ENCODE results near the gene SORCS2.
"Not testable (repeated sequence)": the region's sequence is repeated elsewhere in the genome, so short reads cannot be mapped to it uniquely, and the experiment has no call there.

DNA sequence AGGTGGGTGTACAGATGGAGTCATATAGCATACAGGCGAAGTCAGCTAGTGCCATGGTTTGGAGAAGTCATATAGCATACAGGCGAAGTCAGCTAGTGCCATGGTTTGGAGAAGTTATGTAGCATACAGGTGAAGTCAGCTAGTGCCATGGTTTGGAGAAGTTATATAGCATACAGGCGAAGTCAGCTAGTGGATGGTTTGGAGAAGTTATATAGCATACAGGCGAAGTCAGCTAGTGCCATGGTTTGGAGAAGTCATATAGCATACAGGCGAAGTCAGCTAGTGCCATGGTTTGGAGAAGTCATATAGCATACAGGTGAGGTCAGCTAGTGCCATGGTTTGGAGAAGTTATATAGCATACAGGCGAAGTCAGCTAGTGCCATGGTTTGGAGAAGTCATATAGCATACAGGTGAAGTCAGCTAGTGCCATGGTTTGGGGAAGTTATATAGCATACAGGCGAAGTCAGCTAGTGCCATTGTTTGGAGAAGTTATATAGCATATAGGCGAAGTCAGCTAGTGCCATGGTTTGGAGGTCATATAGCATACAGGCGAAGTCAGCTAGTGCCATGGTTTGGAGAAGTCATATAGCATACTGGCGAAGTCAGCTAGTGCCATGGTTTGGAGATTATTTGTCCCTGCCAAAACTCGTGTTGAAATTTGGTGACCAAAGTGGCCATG is 385.2 kb downstream of the SORCS2 start:
- TF ChIP-seq, protein P1, sequence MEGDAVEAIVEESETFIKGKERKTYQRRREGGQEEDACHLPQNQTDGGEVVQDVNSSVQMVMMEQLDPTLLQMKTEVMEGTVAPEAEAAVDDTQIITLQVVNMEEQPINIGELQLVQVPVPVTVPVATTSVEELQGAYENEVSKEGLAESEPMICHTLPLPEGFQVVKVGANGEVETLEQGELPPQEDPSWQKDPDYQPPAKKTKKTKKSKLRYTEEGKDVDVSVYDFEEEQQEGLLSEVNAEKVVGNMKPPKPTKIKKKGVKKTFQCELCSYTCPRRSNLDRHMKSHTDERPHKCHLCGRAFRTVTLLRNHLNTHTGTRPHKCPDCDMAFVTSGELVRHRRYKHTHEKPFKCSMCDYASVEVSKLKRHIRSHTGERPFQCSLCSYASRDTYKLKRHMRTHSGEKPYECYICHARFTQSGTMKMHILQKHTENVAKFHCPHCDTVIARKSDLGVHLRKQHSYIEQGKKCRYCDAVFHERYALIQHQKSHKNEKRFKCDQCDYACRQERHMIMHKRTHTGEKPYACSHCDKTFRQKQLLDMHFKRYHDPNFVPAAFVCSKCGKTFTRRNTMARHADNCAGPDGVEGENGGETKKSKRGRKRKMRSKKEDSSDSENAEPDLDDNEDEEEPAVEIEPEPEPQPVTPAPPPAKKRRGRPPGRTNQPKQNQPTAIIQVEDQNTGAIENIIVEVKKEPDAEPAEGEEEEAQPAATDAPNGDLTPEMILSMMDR (IDR thresholded peaks at IDR 0.05; ENCODE audit: borderline replicate concordance, extremely low read depth, low read length, poor library complexity, severe bottlenecking) = not testable (repeated sequence)
- not testable (repeated sequence) for TF ChIP-seq EZH2 (IDR thresholded peaks at IDR 0.05; ENCODE audit: borderline replicate concordance, low read depth, low read length, severe bottlenecking)
